Stimulated activated CD4-positive, alpha-beta T cell treated with anti-CD3 and anti-CD28 coated beads, Interleukin-2, amount 100 ng/mL, for 4 hours (primary cell): ENCODE data around the gene GGTLC1.

Experiments used
- DNase-seq: peaks from one replicate; pipeline ENCODE4 v3.0.0-alpha.2; 2020; ENCODE audit warnings: low read depth

Gene GGTLC1

DNA sequence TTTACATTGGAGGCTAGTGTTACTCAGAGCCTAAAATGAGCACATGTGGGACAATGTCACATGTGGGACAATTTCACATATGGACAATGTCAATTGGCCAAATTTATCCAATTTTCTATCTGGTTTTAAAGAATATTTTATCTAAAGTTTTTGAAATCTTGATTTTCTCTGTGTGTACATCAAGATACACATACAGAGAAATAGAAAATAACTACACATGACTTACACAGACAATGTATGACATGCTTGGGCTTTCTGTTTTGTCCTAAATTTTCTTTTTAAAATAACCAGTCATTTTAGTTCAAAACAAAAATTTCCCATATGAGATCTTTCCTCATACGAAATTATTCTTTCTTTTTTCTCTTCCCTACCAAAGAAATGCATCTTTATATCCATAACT lies 24.6 kb downstream of the GGTLC1 start:
- no peak for DNase-seq

GRCh38 chr20:23962272-23962671 lies 26.3 kb downstream of the GGTLC1 start:
- no peak for DNase-seq

DNA sequence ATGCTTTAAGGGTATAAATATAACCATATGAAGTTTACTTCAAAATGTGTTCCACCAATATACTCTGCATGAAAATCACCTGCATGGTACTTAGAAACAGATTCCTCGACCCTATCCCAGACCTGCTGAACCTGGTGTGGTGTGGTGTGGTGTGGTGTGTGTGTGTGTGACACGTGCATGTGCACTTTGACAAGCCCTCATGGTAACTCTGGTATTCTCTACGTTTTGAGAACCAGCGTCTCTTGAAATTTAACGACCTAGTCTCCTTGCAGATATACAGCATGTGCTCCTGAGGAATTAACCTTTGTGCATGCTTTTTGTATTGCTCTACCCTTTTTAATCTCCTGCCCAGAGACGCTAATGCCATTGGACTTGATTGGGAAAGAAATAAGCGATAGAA lies 29.5 kb downstream of the GGTLC1 start:
- DNase-seq = no peak

DNA sequence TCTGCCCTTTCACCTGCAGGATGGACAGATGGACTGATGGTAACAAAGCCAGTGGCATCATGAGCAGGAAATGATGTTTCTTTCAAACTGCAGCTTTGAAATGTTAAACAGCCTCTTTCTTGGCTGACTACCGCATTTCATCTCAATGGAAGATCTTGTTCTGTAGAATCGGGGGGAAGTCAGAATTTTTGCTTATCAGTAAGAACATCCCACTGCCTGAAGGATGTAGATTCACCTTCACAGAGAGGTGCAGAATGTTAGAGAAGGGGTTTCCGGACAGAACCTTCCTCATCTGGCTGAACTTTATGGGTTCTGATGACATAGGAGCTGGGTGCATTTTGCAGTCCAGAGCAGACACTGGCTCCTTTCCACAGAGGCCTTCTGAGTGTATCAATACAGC lies 32.7 kb downstream of the GGTLC1 start:
- DNase-seq = no peak

DNA sequence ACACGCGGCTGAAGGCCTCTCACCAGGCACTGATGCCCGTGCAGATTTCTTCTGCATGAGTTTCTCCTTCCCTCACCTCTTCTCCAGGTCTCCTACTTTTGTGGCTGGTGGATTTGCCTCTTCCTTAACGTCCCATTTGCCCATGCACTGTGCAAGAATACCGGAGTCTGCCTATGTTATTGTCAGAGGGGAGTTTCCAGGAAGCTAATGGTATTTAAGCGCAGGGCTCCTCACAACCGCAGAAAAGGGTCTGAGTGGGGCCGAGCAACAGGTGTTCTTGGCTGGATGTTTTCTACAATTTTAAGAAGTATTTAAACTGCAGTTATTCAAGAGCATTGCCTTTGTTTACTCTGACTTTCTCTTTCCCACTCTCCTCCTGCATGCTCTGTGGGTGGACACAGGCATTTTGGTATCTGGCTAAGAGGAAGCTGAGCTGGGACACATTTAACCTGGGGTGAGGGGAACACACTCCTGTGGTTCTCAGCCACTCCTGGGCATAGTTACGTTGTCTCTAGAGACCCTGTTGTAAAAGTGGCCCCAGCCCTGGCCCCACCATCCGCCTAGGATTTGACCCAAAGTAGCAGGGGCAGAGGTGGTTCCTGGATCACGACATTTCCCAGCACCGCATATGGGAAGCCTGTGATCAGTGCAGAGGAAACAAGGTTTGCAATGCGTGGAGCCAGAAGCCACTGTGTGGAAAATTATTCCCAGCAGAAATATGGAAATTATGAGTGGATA lies 34.4 kb downstream of the GGTLC1 start:
- DNase-seq = no peak

DNA sequence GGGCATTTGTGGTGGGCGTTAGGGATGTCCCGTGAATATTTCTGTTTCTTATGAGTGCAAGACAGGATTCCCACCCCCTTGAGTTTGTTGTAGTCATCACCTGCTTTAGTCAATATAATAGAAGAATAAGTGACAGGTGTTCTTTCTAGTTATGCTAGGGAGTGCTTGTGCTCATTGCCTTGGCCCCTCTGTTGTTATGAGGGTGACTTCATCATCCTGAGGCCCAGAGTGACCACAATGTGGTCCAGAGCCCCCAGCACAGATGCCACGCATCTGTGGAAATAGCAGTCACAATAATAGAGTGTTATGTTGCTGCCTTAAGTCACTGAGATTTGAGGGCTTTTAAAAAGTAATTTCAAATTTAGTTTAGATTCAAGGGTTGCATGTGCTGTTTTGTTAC lies 42.4 kb downstream of the GGTLC1 start:
- DNase-seq = no peak

GRCh38 chr20:23943304-23943703 lies 45.3 kb downstream of the GGTLC1 start:
- DNase-seq = no peak

GRCh38 chr20:23939641-23940040 lies 48.9 kb downstream of the GGTLC1 start:
- DNase-seq = no peak

GRCh38 chr20:23939063-23939462 lies 49.5 kb downstream of the GGTLC1 start:
- DNase-seq = no peak

- DNase-seq = no peak
Measured at GRCh38 chr20:23938118-23938438, 50.5 kb downstream of the GGTLC1 start.

DNA sequence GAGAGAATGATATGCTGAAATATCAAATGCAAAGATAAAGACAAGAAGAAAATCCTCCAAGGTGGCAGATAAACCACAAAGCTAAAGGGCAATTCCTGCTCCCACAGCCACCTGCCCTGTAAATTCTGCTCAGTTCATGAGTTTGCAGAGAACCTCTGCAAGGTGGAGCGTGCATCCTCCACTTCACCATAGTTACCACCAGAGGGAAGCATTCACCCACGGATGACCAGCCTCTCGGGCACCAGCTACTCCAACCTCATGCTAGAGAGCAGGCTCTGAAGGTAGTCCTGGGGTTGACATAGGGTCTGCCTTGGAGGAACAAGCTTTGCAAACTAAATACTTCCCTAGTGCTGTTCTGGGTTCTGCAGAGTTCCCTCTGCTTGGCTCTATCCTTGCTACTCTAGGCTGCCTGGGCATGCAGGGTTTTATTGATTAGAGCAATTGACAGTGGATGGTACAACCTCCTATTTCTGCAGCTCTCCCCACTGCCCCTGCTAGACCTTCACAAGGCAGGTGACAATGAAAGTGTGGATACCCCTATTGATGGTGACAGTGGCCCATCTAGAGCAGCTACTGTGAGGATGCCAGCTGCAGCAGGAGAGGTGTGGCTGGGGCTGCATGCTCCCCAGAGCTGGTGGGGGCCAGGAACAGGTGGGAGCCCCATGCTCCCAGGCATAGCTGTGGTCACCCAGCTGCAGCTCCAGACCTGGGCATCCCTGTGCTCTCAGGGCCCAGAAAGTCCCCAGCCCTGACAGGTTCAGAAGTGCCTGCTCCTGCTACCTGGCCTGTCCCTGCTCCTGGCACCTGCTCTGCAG lies 51.1 kb downstream of the GGTLC1 start:
- peak; percentile 46 for DNase-seq
